Measurements from ENCODE around the gene LRRC63. TPM values are rescaled to one million over a fixed set of nuclear protein-coding genes. Genes with fewer than 3 reads are reported as not detected.
"Not testable (repeated sequence)": the region's sequence is repeated elsewhere in the genome, so short reads cannot be mapped to it uniquely, and the experiment has no call there.

The LRRC63 gene
- total RNA-seq = 1.1 and 1.2 TPM in 2 replicates

DNA sequence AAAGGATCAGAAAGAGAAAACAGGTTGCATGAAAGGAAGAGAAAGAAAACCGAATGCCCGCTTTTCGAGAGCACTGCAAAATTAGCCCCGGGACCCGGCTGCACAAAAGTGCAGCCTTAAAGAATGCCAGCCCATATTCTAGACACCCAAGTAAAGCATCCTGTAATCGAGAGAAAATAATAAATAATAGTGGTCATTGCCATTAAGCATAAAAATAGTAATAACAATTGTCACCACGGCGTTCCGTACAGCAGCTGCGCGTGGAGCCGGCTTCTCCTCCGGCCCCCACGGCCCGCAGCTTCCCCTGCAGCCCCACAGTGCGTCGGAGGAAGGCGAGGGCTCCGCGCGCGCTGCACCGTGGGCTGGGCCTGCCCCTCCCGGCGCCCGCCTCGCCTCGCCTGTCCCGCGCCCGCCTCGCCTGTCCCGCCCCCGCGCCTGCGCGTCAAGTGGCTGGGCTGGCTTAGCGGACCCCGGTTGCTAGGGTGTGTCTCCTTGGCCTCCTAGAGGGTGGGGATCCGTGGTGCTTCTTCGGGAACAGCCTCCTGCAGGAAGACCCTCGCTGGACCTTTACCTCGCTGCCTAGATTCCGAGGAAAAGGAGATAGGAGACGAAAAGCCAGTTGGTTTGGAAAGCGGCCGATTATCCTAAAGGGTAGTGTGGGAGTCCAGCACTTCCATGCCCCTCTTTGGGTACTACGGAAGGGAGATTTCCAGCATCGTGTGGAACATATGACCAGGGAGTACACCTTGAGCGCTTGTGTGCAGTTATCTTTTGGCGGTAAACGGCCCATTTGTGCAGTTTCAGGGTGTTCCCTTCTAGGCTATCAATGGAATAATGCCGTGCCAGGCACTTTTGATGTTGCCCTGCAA, at the start of gene LRRC63:
LRRC63 (plus strand) TSS at position 446 of the 869 bp plus-strand sequence. CDS start 1,107 bp downstream, outside the sequence.
- intact Hi-C loops (cut with micrococcal nuclease) = loop anchor here (1.0 to 5.0 kb wide), 5 partner anchors 9 to 870 kb away; partner anchors contain the start of genes LCP1, TPT1 and ZC3H13

- intact Hi-C loops (cut with micrococcal nuclease) = not testable (repeated sequence)
Observed at GRCh38 chr13:46162741-46163140, 49.0 kb upstream of the LRRC63 start.

GRCh38 chr13:46164661-46165060, 47.1 kb upstream of the LRRC63 start:
- intact Hi-C loops (cut with micrococcal nuclease) = no loop called here

DNA sequence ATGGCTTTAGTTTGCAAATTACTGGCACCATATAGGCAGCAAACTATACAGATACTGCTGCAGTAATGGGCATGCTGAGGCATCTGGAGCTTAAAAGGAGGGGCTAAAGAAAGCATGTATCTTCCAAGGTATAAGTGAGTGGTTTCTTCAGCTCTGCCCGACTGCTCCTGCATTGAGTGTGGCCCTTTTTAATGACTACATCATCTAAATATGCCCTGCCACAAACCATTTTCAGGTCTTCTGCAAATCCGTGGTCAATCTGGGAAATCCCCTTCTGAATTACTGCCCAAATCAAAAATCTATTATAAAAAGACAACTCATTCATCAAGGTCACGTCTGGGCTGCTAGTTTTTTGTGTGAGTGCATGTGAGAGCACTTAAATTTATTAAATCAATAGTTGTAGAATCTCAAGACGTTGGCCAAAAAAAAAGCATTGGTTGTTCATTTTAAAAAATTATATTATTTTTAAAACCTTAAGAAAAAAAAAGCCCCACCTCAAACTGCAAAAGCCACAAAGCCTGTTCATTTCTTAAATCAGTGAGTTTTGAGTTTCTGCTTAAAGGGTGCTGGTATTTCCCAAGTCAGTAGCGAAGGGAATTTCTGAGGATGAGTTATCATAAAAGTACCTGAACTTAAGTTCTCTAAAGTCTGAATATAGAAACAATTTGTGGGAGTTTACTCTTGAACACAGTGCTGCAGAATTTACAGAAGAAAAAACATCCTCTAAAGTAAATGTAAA, 46.1 kb upstream of the LRRC63 start:
- intact Hi-C loops (cut with micrococcal nuclease) = no loop called here

- intact Hi-C loops (cut with micrococcal nuclease) = no loop called here
Observed at GRCh38 chr13:46166224-46166584, 45.5 kb upstream of the LRRC63 start.

DNA sequence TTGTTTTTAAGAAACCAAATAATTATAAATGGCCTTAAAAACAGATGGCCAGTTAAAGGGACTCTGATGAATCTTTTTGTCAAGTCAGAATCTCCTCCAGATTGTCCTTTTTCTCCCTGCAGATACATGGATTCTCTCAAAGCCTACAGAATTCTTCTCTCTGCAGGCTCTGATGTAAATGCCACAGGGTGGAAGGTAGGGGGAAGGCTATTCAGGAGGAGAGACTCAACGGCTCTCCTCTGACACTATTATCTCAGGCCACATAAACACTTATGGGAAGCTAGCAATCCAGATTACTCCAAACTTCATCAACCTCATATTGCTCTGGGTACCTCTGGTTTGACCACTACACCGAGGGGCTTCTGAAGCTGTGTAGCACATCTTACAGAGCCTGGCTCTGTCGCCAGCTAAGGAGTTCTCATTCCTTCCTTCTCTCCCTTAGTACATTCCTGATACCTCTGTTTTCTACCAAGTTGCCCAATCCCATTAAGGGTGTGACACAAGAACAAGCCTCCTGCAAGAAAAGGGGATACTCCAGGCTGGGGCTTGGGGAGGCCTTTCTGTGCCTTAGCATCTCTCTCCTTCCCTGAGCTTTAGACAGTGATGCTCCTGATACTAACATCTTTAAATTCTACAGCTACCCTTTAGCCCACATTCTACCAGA, 44.6 kb upstream of the LRRC63 start:
- intact Hi-C loops (cut with micrococcal nuclease) = no loop called here

DNA sequence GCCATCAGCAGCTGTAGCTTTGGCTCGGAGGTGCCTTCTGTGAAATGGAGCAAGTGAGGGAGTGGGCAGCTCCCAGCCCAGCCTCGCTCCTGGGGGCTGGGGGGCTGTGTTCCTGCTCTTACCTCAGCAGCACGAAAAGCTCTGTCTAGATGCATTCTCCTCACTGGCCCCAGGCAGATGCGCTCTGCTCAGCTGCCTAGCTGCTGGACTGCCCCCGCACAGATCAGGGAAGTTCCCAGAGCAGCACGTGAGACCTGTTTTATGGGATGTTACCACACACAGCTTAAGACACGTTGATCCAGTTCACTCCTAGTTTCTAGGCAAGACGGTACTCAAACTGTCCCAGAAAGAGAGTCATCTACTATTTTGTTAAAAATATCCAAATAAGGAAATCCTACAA, 43.4 kb upstream of the LRRC63 start:
- intact Hi-C loops (cut with micrococcal nuclease) = no loop called here

GRCh38 chr13:46168783-46169182, 42.9 kb upstream of the LRRC63 start:
- intact Hi-C loops (cut with micrococcal nuclease) = loop anchor here (1.0 kb wide), 1 partner anchor 16 kb away; no protein-coding TSS in a partner anchor

- intact Hi-C loops (cut with micrococcal nuclease) = loop anchor here (1.0 kb wide), 1 partner anchor 15 kb away; no protein-coding TSS in a partner anchor
Observed at GRCh38 chr13:46169758-46170157, 42.0 kb upstream of the LRRC63 start.

DNA sequence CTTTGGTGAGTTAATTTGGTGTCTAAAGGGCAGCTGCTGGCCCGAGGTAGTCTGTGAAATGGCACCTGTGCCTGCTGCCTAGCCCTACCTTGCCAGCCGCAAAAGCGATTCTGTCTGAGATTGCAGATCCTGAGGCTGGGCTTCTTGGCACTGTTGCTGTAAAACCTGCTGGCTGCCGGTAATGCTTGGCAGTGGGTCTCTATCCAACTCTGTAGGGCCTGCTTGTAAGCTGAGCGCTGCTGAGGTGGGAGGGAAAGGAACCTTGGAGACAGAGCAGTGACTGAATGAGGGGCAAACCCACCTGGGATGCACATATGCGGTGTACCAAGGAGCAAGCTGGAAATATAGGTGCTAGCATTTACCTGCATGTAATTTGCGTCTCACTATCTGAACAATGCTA, 41.5 kb upstream of the LRRC63 start:
- intact Hi-C loops (cut with micrococcal nuclease) = no loop called here

GRCh38 chr13:46170687-46171086, 41.0 kb upstream of the LRRC63 start:
- intact Hi-C loops (cut with micrococcal nuclease) = no loop called here

GRCh38 chr13:46171217-46171616, 40.5 kb upstream of the LRRC63 start:
- intact Hi-C loops (cut with micrococcal nuclease) = no loop called here

DNA sequence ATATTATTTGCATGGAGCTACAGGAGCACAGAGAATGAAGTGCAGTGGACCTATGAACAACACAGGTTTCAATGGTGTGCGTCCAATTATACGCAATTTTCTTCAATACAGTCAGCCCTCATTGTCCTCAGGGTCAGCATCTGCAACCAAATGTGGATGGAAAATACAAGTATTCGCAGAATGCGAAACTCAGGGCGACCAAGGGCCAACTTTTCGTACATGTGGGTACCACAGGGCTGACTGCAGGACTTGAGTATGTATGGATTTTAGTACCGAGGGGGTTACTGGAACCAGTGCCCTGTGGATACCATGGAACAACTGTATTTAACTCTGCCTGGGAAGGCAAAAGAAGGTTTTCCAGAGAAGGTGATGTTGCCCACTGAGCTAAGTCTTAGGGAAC, 40.0 kb upstream of the LRRC63 start:
- intact Hi-C loops (cut with micrococcal nuclease) = loop anchor here (1.0 kb wide), 1 partner anchor 10 kb away; no protein-coding TSS in a partner anchor

DNA sequence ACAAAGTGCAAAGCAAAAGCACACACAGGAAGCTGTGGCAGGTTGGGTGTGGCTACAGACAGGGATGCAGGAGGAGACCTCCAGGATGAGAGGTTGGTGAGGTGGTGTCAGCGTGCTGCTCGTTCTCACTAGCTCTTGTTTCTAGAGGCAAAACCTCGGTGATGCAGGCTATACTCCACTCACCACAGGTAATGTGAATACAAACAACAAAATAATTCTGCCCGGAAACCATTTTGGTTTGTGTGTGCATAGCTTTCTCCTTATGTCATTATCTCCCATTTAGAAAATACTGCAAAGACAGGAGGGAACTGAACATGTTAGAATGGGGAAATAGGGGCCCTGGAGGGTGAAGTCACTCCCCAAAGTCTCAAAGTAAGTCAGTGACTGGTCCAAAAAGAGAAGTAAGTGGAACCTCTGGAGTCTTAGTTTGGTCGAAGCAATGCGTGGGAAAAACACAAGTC, 39.2 kb upstream of the LRRC63 start:
- intact Hi-C loops (cut with micrococcal nuclease) = loop anchor here (1.0 kb wide), 1 partner anchor 11 kb away; no protein-coding TSS in a partner anchor

DNA sequence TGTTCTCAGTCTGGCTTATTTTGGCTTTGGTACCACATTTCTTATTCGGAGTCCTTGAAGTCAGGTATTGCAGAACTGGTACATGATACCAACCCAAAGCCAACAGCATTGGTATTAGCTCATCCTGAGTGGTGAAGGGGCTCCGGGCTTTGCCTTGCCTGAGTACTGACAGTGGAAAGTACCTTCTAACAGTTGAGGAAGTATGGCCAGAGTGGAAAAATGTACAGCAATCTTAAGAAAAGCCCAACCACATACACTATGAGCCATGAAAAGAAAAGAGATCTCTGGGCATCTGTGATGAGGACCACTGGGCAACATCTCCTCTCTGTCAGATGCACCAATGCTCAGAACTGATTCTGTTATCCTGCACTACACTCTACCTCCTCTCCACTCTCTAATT, 38.1 kb upstream of the LRRC63 start:
- intact Hi-C loops (cut with micrococcal nuclease) = loop anchor here (1.0 kb wide), 1 partner anchor 9 kb away; the partner anchor contains the start of gene LCP1

GRCh38 chr13:46176756-46177155, 35.0 kb upstream of the LRRC63 start:
- intact Hi-C loops (cut with micrococcal nuclease) = no loop called here

DNA sequence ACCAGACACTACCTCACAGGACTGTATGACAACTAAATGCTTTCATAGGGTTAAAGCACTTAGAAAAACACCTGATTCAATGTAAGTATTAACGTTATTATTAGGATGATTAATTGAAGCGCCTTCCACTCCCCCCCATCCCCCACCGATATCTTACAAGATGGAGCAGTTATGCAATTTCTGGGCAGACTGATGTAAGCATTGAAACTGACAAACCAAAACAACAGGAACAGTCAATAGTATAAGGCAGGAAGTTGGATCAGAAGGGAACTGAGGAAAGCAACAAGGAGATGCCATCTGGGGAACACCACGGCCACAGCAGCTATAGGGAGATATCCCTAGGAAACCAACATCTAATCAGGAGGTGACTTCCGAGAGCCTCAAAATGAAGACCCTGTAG, 33.6 kb upstream of the LRRC63 start:
- intact Hi-C loops (cut with micrococcal nuclease) = no loop called here

GRCh38 chr13:46178821-46179220, 32.9 kb upstream of the LRRC63 start:
- intact Hi-C loops (cut with micrococcal nuclease) = no loop called here

- intact Hi-C loops (cut with micrococcal nuclease) = no loop called here
Observed at GRCh38 chr13:46179491-46179908, 32.2 kb upstream of the LRRC63 start.

DNA sequence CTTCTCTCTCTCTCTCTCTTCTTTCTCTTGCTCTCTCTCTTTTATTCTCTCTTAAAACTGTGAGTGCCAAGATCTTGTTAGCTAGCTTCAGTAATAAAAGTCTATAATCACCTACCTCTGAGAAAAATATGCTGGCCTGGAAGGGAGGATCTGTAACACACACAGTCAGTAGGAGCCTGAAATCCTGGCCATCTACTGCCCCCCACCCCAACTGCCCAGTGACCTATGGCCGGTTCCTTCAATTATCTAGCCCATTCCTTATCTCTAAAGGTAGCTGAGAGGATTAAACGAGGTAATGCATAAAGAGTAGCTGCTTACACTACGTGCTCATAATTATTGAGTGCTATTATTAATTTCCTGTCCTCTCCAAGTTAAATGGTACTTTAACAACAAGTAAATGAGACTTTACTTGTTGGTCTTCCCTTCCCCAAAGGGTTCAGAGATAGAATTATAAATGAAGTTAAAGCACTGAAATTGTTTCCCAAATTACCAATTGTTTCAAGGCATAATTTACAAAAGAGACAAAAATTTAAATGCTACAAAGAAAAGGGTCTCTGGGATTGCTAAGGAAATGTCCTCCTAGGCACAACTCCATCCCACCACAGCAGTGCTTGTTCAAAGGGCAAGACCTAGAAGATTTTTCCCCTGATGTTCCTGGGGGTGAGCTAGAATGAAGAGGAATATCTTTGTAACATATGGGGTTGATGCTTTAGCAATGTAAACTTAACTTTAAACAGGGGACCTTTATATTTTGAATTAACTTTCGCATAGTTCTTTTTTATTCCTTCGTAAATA, 31.6 kb upstream of the LRRC63 start:
- intact Hi-C loops (cut with micrococcal nuclease) = loop anchor here (2.0 to 5.0 kb wide), 4 partner anchors 117 to 839 kb away; partner anchors contain the start of genes LRCH1 and TPT1
